GM12878 (cell line): ENCODE measurements around the gene AP2B1. TPM values are rescaled to one million over a fixed set of nuclear protein-coding genes. Genes with fewer than 3 reads are reported as not detected.

Experiments
- ATAC-seq: fragments of 200-7000 bp; cut with Tn5 transposase; 3 replicates; pipeline ENCODE4 v1.9.1; 2020; ENCODE audit warnings: mild to moderate bottlenecking, moderate library complexity
- BruUV-seq: library from RNA; stranded (reverse); fragments of 400-500 nt; replicated peaks from 2 replicates; lab custom pipeline; 2021; lab: Mats Ljungman, UMichigan
- CTCF ChIA-PET: fragments of 300-600 bp; sonication (Branson Sonifier 250); formaldehyde crosslinking; extraction: SDS; loops from one replicate; lab custom pipeline; 2021; ENCODE audit warnings: inconsistent platforms; lab: Yijun Ruan, JAX
- POLR2A ChIA-PET: fragments of 350-600 bp; formaldehyde crosslinking; extraction: SDS; loops from one replicate; lab custom pipeline; 2021; ENCODE audit warnings: inconsistent platforms; lab: Charles Lee
- RAD21 ChIA-PET: fragments of 300-600 bp; sonication (Branson Sonifier 250); formaldehyde crosslinking; loops from one replicate; lab custom pipeline; 2023; ENCODE audit warnings: antibody characterized with exemption; ENCODE audit not compliant: unreplicated experiment; lab: Charles Lee
- SMC1A ChIA-PET: fragments of 300-600 bp; sonication (Branson Sonifier 250); formaldehyde crosslinking; loops from one replicate; lab custom pipeline; 2023; ENCODE audit not compliant: unreplicated experiment, uncharacterized antibody; lab: Charles Lee
- DNase-seq: peaks from one replicate; pipeline ENCODE4 v3.0.0-alpha.2; 2011; ENCODE audit warnings: low read depth, low spot score
- FAIRE-seq: peaks from 3 replicates; lab custom pipeline; 2011; peaks lifted over from hg19 to GRCh38; lab: Jason Lieb, UNC
- H2AFZ ChIP-seq: 2 replicates; pipeline ENCODE4 v1.6.0; 2011; ENCODE audit warnings: low read depth, low read length, control low read depth; ENCODE audit not compliant: control insufficient read depth
- H3K27ac ChIP-seq: 2 replicates; pipeline ENCODE4 v1.5.1; 2011; ENCODE audit warnings: control low read depth; ENCODE audit not compliant: control insufficient read depth, insufficient read depth
- H3K27me3 ChIP-seq, 2 experiments: replicated peaks in 1 of 2; 2 replicates each; pipeline versions ENCODE4 v1.6.0 to v1.6.1; 2011; ENCODE audit warnings: low read length in 1 of 2; ENCODE audit not compliant: control insufficient read depth in 2 of 2, insufficient read depth in 2 of 2
- H3K36me3 ChIP-seq, 2 experiments: 2 replicates each; pipeline ENCODE4 v1.5.1; 2011; ENCODE audit warnings: low read length in 1 of 2; ENCODE audit not compliant: control insufficient read depth in 2 of 2, insufficient read depth in 2 of 2
- H3K4me1 ChIP-seq: 2 replicates; pipeline ENCODE4 v1.6.1; 2011; ENCODE audit warnings: mild to moderate bottlenecking, low read length, moderate library complexity, mixed read lengths; ENCODE audit not compliant: control insufficient read depth, insufficient read depth
- H3K4me2 ChIP-seq: 2 replicates; pipeline ENCODE4 v1.6.0; 2011; ENCODE audit warnings: control low read depth; ENCODE audit not compliant: control insufficient read depth, insufficient read depth
- H3K4me3 ChIP-seq: fragments of 200-600 bp; sonication (generic); 2 replicates; pipeline ENCODE4 v1.5.1; 2016
- H3K79me2 ChIP-seq: 2 replicates; pipeline ENCODE4 v1.6.0; 2011; ENCODE audit warnings: low read length; ENCODE audit not compliant: control insufficient read depth, insufficient read depth
- H3K9ac ChIP-seq: 2 replicates; pipeline ENCODE4 v1.8.0; 2011; ENCODE audit warnings: low read length, control low read depth, mixed read lengths; ENCODE audit not compliant: control insufficient read depth, insufficient read depth
- H3K9me3 ChIP-seq: replicated peaks from 3 replicates; pipeline ENCODE4 v1.5.1; 2011; ENCODE audit warnings: mild to moderate bottlenecking, low read length; ENCODE audit not compliant: control insufficient read depth, insufficient read depth
- H4K20me1 ChIP-seq: 2 replicates; pipeline ENCODE4 v1.6.0; 2011; ENCODE audit not compliant: control insufficient read depth, insufficient read depth
- BACH1 ChIP-seq: fragments of 450-650 bp; IDR thresholded peaks from 2 replicates; pipeline ENCODE4 v1.6.1; 2017; ENCODE audit warnings: mild to moderate bottlenecking, borderline replicate concordance
- EGR1 ChIP-seq, 2 experiments: IDR thresholded peaks; 1 replicate in 1 of 2; 2 replicates in 1 of 2; pipeline ENCODE4 v1.6.1; 2011 to 2012; ENCODE audit warnings: low read depth in 2 of 2, low read length in 2 of 2, borderline replicate concordance in 1 of 2, mild to moderate bottlenecking in 1 of 2, moderate library complexity in 1 of 2
- ETV6 ChIP-seq, 2 experiments: fragments of 450-650 bp in 1 of 2; IDR thresholded peaks in 1 of 2; conservative IDR thresholded peaks in 1 of 2; 2 replicates each; pipeline ENCODE4 v1.6.1; 2014; ENCODE audit warnings: antibody characterized with exemption in 1 of 2, borderline replicate concordance in 1 of 2, low read depth in 1 of 2, mild to moderate bottlenecking in 1 of 2, moderate library complexity in 1 of 2
- FOXK2 ChIP-seq: fragments of 450-650 bp; IDR thresholded peaks from 2 replicates; pipeline ENCODE4 v1.6.1; 2017; ENCODE audit warnings: mild to moderate bottlenecking, moderate library complexity
- HCFC1 ChIP-seq: fragments of 150-350 bp; IDR thresholded peaks from 2 replicates; pipeline ENCODE4 v1.6.1; 2014; ENCODE audit warnings: low read length
- NRF1 ChIP-seq: conservative IDR thresholded peaks from 2 replicates; pipeline ENCODE4 v1.6.1; 2011; ENCODE audit warnings: mild to moderate bottlenecking, low read depth, low read length, improper control_type of control experiment
- RELB ChIP-seq: fragments of 450-650 bp; IDR thresholded peaks from 2 replicates; pipeline ENCODE4 v1.6.1; 2017; ENCODE audit warnings: low read depth, mild to moderate bottlenecking, moderate library complexity
- SMAD1 ChIP-seq: fragments of 450-650 bp; IDR thresholded peaks from 2 replicates; pipeline ENCODE4 v1.6.1; 2018; ENCODE audit warnings: mild to moderate bottlenecking, low read depth; ENCODE audit not compliant: partially characterized antibody
- SMC3 ChIP-seq: IDR thresholded peaks from 2 replicates; pipeline ENCODE4 v1.6.1; 2011; ENCODE audit warnings: low read length, improper control_type of control experiment, borderline replicate concordance
- SREBF1 ChIP-seq: IDR thresholded peaks from 2 replicates; pipeline ENCODE4 v1.6.1; 2012; ENCODE audit warnings: mild to moderate bottlenecking, low read length
- SUPT20H ChIP-seq: IDR thresholded peaks from 2 replicates; pipeline ENCODE4 v1.6.1; 2011; ENCODE audit warnings: low read depth, mild to moderate bottlenecking, low read length, moderate library complexity, borderline replicate concordance; ENCODE audit not compliant: control insufficient read depth
- TAF1 ChIP-seq: IDR thresholded peaks from 2 replicates; pipeline ENCODE4 v1.6.1; 2011; ENCODE audit warnings: mild to moderate bottlenecking, low read depth, low read length, borderline replicate concordance
- TARDBP ChIP-seq: IDR thresholded peaks from 2 replicates; pipeline ENCODE4 v1.6.1; 2016; ENCODE audit warnings: borderline replicate concordance
- TCF12 ChIP-seq: IDR thresholded peaks from 2 replicates; pipeline ENCODE4 v1.6.1; 2011; ENCODE audit warnings: low read depth, mild to moderate bottlenecking, low read length
- YBX1 ChIP-seq: fragments of 450-650 bp; IDR thresholded peaks from 2 replicates; pipeline ENCODE4 v1.6.1; 2016; ENCODE audit warnings: antibody characterized with exemption
- ZNF274 ChIP-seq: IDR thresholded peaks from one replicate; pipeline ENCODE4 v1.8.0; 2011; ENCODE audit not compliant: insufficient read length, insufficient read depth
- WGBS: methylation state at CpG from one replicate; pipeline ENCODE4 v1.1.6; 2016; ENCODE audit warnings: low lambda C conversion rate; ENCODE audit not compliant: insufficient replicate concordance, insufficient coverage; ENCODE audit errors: missing lambda C conversion rate; 5-methylcytosine and 5-hydroxymethylcytosine counted together
- in situ Hi-C: fragments of 300-500 bp; cut with MboI; formaldehyde crosslinking; loops from 9 replicates; pipeline ENCODE4 v1.14.3; 2018; ENCODE audit warnings: mixed read lengths
- intact Hi-C: fragments of 100-400 bp; cut with micrococcal nuclease; formaldehyde crosslinking; loops from one replicate; pipeline ENCODE4 v1.14.2; 2022; ENCODE audit not compliant: unreplicated experiment
- polyA plus RNA-seq, 11 experiments: library from polyadenylated mRNA; depleted of rRNA in 4 of 11; unstranded in 6 of 11; stranded (reverse) in 5 of 11; fragments of >200 nt; fragmentation: Nextera tagmentation in 4 of 11; fragmentation: Illumina TruSeq in 1 of 11; extraction: Ambion mirVana in 4 of 11; extraction: Trizol in 1 of 11; gene quantifications; 1 replicate in 1 of 11; 2 replicates in 10 of 11; pipeline versions ENCODE4 v1.2.1 to v1.2.3, GENCODE V29; 2011 to 2016; ENCODE audit warnings: inconsistent platforms in 2 of 11, missing spikeins in 2 of 11, low read depth in 1 of 11
- total RNA-seq, 4 experiments: library from RNA; depleted of rRNA in 3 of 4; stranded (reverse); fragments of >200 nt in 3 of 4; fragmentation: Illumina TruSeq in 1 of 4; extraction: Trizol in 1 of 4; gene quantifications; 2 replicates each; pipeline versions ENCODE4 v1.2.1 to v1.2.3, GENCODE V29; 2013 to 2021
- TF ChIP-seq, protein P1 (sequence below): IDR thresholded peaks from 2 replicates; pipeline ENCODE4 v1.6.1; 2011; ENCODE audit warnings: borderline replicate concordance, low read depth, mild to moderate bottlenecking, moderate library complexity, low read length; ENCODE audit not compliant: insufficient read depth, poor library complexity, severe bottlenecking
- TF ChIP-seq, protein P2 (sequence below): fragments of 450-650 bp; IDR thresholded peaks from 2 replicates; pipeline ENCODE4 v1.6.1; 2017; ENCODE audit warnings: mild to moderate bottlenecking, low read depth, inconsistent platforms; ENCODE audit not compliant: poor library complexity, severe bottlenecking

AP2B1 gene
- total and polyA plus RNA-seq, 10 of the 15 experiments (the other 5 are each of a cell fraction or from before 2014, with no cell fraction given) = 18.6 to 112 (median 53.9) TPM

DNA sequence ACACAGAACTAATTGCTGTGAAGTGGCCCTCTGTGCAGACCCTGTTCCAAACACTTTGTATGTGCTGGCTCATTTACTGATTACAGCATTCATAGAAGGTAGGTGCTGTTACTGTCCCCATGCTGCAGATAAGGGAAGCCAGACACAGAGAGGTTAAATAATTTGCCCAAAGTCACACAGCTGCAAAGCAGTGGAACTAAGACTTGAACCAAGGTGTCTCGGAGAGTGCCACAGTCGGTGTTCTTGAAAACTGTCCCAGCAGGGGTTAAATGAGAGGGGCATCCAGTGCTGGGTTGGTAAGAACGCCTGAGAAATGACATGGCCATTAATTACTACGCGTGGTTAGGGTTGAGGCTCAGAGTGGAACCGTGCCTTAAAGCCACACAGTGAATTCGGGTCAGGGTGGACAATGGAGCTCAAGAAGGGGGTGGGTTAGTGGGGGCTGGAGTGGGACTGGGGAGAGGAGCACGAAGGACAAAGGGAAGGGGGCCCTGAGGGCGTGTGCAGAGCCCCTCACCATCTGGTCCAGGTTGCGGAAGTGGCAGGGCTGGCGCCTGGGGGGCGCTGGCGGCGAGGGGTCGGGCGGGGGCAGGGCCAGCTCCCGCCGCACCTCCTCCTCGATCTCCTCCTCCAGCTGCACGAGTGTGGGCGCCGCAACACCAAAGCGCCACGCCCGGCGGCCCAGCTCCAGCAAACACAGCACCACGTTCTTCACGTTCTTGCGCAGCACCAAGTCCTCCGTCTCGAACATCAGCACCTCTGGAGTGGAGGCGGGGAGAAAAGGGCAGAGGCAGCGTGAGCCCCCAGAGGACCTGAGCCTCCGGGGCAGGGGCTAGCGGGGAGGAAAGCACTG is 162.7 kb downstream of the AP2B1 start:
- in situ Hi-C loops = loop anchor here (5.0 to 10.0 kb wide), 3 partner anchors 142 to 585 kb away; no protein-coding TSS in a partner anchor
- ChIA-PET CTCF (interaction anchor here (1.1 to 2.3 kb wide), 4 partner anchors 14 to 136 kb away, joined by 3 to 9 read pairs (median 6); no protein-coding TSS in a partner anchor), RAD21 (interaction anchor here (0.6 to 4.5 kb wide), 3 partner anchors 42 to 195 kb away, joined by 4 to 55 read pairs (median 5); no protein-coding TSS in a partner anchor), POLR2A (no interaction called here), SMC1A (interaction anchor here (0.9 kb wide), 1 partner anchor 106 kb away, joined by 3 read pairs; no protein-coding TSS in a partner anchor)
- peaks cover 2 to 6% of the 10 kb centered on the region in 2 experiments; a peak in 3 of 4 replicates for H3K27me3 ChIP-seq
- no peak for DNase-seq
- no peak overlapping the region for H3K4me2 ChIP-seq
- H3K4me1 ChIP-seq = no peaks in the 10 kb centered on the region
- H3K9ac ChIP-seq = no peak overlapping the region
- no peak overlapping the region for H3K27ac ChIP-seq
- WGBS = 14% methylated on average over 24 of the region's 35 CpGs
- BruUV-seq = no TSS peak
- no peaks in the 10 kb centered on the region for H3K9me3 ChIP-seq
- H2AFZ ChIP-seq = no peak overlapping the region
- intact Hi-C loops = loop anchor here (5.0 to 10.0 kb wide), 2 partner anchors 192 to 1325 kb away; no protein-coding TSS in a partner anchor
- no peaks in the 10 kb centered on the region for H3K36me3 ChIP-seq
- no peak for ATAC-seq
- no peaks in the 10 kb centered on the region for H4K20me1 ChIP-seq
- no peak overlapping the region for H3K4me3 ChIP-seq
- no peaks in the 10 kb centered on the region for H3K79me2 ChIP-seq
- no peak for FAIRE-seq
- TF ChIP-seq RELB = no peak
- TF ChIP-seq ETV6 (conservative IDR thresholded peaks at IDR 0.05 in 1 of 2, IDR thresholded peaks at IDR 0.05 in 1 of 2; ENCODE audit: borderline replicate concordance in 1 of 2, low read depth in 1 of 2) = no peak
- no peak for TF ChIP-seq SMC3
- no peak for TF ChIP-seq SMAD1
- no peak for TF ChIP-seq SUPT20H
- no peak for TF ChIP-seq TAF1
- TF ChIP-seq YBX1 = no peak
- no peak for TF ChIP-seq HCFC1
- TF ChIP-seq, protein P1, sequence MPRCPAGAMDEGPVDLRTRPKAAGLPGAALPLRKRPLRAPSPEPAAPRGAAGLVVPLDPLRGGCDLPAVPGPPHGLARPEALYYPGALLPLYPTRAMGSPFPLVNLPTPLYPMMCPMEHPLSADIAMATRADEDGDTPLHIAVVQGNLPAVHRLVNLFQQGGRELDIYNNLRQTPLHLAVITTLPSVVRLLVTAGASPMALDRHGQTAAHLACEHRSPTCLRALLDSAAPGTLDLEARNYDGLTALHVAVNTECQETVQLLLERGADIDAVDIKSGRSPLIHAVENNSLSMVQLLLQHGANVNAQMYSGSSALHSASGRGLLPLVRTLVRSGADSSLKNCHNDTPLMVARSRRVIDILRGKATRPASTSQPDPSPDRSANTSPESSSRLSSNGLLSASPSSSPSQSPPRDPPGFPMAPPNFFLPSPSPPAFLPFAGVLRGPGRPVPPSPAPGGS = no peak
- no peak for TF ChIP-seq BACH1
- TF ChIP-seq NRF1 = no peak
- no peak for TF ChIP-seq SREBF1
- TF ChIP-seq EGR1 (IDR thresholded peaks at IDR 0.05; ENCODE audit: borderline replicate concordance in 1 of 2, low read depth in 2 of 2, low read length in 2 of 2) = no peak
- TF ChIP-seq ZNF274 = no peak
- TF ChIP-seq, protein P2, sequence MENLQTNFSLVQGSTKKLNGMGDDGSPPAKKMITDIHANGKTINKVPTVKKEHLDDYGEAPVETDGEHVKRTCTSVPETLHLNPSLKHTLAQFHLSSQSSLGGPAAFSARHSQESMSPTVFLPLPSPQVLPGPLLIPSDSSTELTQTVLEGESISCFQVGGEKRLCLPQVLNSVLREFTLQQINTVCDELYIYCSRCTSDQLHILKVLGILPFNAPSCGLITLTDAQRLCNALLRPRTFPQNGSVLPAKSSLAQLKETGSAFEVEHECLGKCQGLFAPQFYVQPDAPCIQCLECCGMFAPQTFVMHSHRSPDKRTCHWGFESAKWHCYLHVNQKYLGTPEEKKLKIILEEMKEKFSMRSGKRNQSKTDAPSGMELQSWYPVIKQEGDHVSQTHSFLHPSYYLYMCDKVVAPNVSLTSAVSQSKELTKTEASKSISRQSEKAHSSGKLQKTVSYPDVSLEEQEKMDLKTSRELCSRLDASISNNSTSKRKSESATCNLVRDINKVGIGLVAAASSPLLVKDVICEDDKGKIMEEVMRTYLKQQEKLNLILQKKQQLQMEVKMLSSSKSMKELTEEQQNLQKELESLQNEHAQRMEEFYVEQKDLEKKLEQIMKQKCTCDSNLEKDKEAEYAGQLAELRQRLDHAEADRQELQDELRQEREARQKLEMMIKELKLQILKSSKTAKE = no peak
- no peak for TF ChIP-seq TARDBP
- TF ChIP-seq FOXK2 = no peak
- no peak for TF ChIP-seq TCF12
